HCT116 (cell line): ENCODE measurements around the gene ABHD2. TPM values are rescaled to one million over a fixed set of nuclear protein-coding genes. Genes with fewer than 3 reads are reported as not detected.

Experiments
- ATAC-seq: fragments of 200-7000 bp; cut with Tn5 transposase; 2 replicates; pipeline ENCODE4 v1.9.1; 2020; ENCODE audit warnings: mild to moderate bottlenecking, moderate library complexity
- BruUV-seq: library from RNA; stranded (reverse); fragments of 400-500 nt; replicated peaks from 2 replicates; lab custom pipeline; 2021; lab: Mats Ljungman, UMichigan
- CTCF ChIA-PET: fragments of 300-600 bp; sonication (Branson Sonifier 250); formaldehyde crosslinking; loops from one replicate; lab custom pipeline; 2021; ENCODE audit warnings: antibody characterized with exemption; lab: Charles Lee
- POLR2A ChIA-PET: fragments of 300-600, 350-600 bp; sonication (Branson Sonifier 250); formaldehyde crosslinking; loops from one replicate; lab custom pipeline; 2021; ENCODE audit warnings: antibody characterized with exemption; lab: Charles Lee
- RAD21 ChIA-PET, 2 experiments: fragments of 300-600 bp; sonication (Branson Sonifier 250); formaldehyde crosslinking; loops; one replicate each; lab custom pipeline; 2023; ENCODE audit warnings: low total read pairs in 2 of 2; ENCODE audit not compliant: uncharacterized antibody in 2 of 2, unreplicated experiment in 2 of 2, low non-redundant PET in 1 of 2; lab: Charles Lee
- DNase-seq: peaks from one replicate; pipeline ENCODE4 v3.0.0-alpha.2; 2010; ENCODE audit warnings: low read depth, low spot score
- H2AFZ ChIP-seq: fragments of 200-600 bp; shearing (Covaris generic), sonication (generic); 2 replicates; pipeline ENCODE4 v1.6.1; 2017; ENCODE audit warnings: low read depth, mixed run types, mixed read lengths, antibody characterized with exemption, low read length; ENCODE audit not compliant: poor library complexity, severe bottlenecking
- H3K27ac ChIP-seq: 2 replicates; pipeline ENCODE4 v1.5.1; 2012; ENCODE audit warnings: low read depth, low read length
- H3K27me3 ChIP-seq: fragments of 200-600 bp; sonication (generic); 2 replicates; pipeline ENCODE4 v1.6.1; 2016; ENCODE audit warnings: mixed run types, low read length, mixed read lengths; ENCODE audit not compliant: insufficient read depth
- H3K36me3 ChIP-seq, 2 experiments: fragments of 200-500 bp in 1 of 2; fragments of 200-600 bp in 1 of 2; sonication (Bioruptor generic) in 1 of 2; sonication (generic) in 1 of 2; 2 replicates each; pipeline versions ENCODE4 v1.5.1 to v1.6.1; 2014 to 2016; ENCODE audit warnings: low read length in 2 of 2, inconsistent platforms in 1 of 2, mixed read lengths in 1 of 2, mixed run types in 1 of 2; ENCODE audit not compliant: insufficient read depth in 2 of 2, control insufficient read depth in 1 of 2
- H3K4me1 ChIP-seq, 2 experiments: fragments of 200-600 bp in 1 of 2; sonication (generic) in 1 of 2; 2 replicates each; pipeline versions ENCODE4 v1.5.1 to v1.6.1; 2012 to 2017; ENCODE audit warnings: low read length in 2 of 2, inconsistent platforms in 1 of 2, mild to moderate bottlenecking in 1 of 2, mixed read lengths in 1 of 2, mixed run types in 1 of 2, moderate library complexity in 1 of 2; ENCODE audit not compliant: insufficient read depth in 2 of 2, control insufficient read depth in 1 of 2
- H3K4me2 ChIP-seq: fragments of 200-600 bp; sonication (generic); 2 replicates; pipeline ENCODE4 v1.6.1; 2017; ENCODE audit warnings: mixed run types, low read length, mixed read lengths
- H3K4me3 ChIP-seq, 2 experiments: fragments of 200-600 bp in 1 of 2; sonication (generic) in 1 of 2; replicated peaks in 1 of 2; 2 replicates each; pipeline ENCODE4 v1.5.1; 2011 to 2016; ENCODE audit warnings: low read length in 2 of 2, control low read depth in 1 of 2, low read depth in 1 of 2, mild to moderate bottlenecking in 1 of 2, mixed read lengths in 1 of 2, mixed run types in 1 of 2
- H3K79me2 ChIP-seq: fragments of 200-600 bp; sonication (generic); 2 replicates; pipeline ENCODE4 v1.6.1; 2017; ENCODE audit warnings: mild to moderate bottlenecking, mixed run types, low read length, moderate library complexity, mixed read lengths; ENCODE audit not compliant: insufficient read depth
- H3K9ac ChIP-seq: fragments of 200-600 bp; sonication (generic); 2 replicates; pipeline ENCODE4 v1.6.1; 2016; ENCODE audit warnings: low read length, mixed read lengths
- H3K9me2 ChIP-seq: fragments of 200-600 bp; sonication (generic), shearing (Covaris generic); 2 replicates; pipeline ENCODE4 v1.6.1; 2017; ENCODE audit warnings: mixed run types, mild to moderate bottlenecking, moderate library complexity; ENCODE audit not compliant: insufficient read depth
- H3K9me3 ChIP-seq, 2 experiments: fragments of 200-500 bp in 1 of 2; fragments of 200-600 bp in 1 of 2; sonication (Bioruptor generic) in 1 of 2; sonication (generic) in 1 of 2; 2 replicates each; pipeline ENCODE4 v1.6.1; 2014 to 2017; ENCODE audit warnings: low read length in 2 of 2, mixed read lengths in 2 of 2, inconsistent platforms in 1 of 2, low read depth in 1 of 2, mild to moderate bottlenecking in 1 of 2, mixed run types in 1 of 2, moderate library complexity in 1 of 2; ENCODE audit not compliant: control insufficient read depth in 1 of 2, insufficient read depth in 1 of 2
- H4K20me1 ChIP-seq: fragments of 200-600 bp; sonication (generic), shearing (Covaris generic); 2 replicates; pipeline ENCODE4 v1.6.1; 2017; ENCODE audit warnings: mixed run types, mild to moderate bottlenecking, moderate library complexity; ENCODE audit not compliant: insufficient read depth
- CBX3 ChIP-seq: IDR thresholded peaks from 2 replicates; pipeline ENCODE4 v1.6.1; 2012; ENCODE audit warnings: low read depth
- EZH2phosphoT487 ChIP-seq: fragments of 200-600 bp; IDR thresholded peaks from 2 replicates; pipeline ENCODE4 v1.6.1; 2018; ENCODE audit warnings: antibody characterized with exemption, borderline replicate concordance
- MAX ChIP-seq: IDR thresholded peaks from 2 replicates; pipeline ENCODE4 v1.6.1; 2012
- SP1 ChIP-seq: IDR thresholded peaks from 2 replicates; pipeline ENCODE4 v1.6.1; 2012; ENCODE audit warnings: low read depth
- ZBTB33 ChIP-seq: IDR thresholded peaks from 2 replicates; pipeline ENCODE4 v1.6.1; 2011; ENCODE audit warnings: mild to moderate bottlenecking, low read length, moderate library complexity; ENCODE audit not compliant: insufficient replicate concordance; ENCODE audit errors: extremely low read depth
- ZFX ChIP-seq: fragments of 450-650 bp; IDR thresholded peaks from 2 replicates; pipeline ENCODE4 v1.6.1; 2017
- intact Hi-C: fragments of 100-400 bp; cut with micrococcal nuclease; formaldehyde crosslinking; loops from 2 replicates; pipeline ENCODE4 v1.10.0; 2022
- total RNA-seq: library from RNA; stranded (reverse); gene quantifications from one replicate; pipeline ENCODE4 v1.2.1, GENCODE V29; 2021; ENCODE audit not compliant: unreplicated experiment

The ABHD2 gene
- total RNA-seq, 1 experiment from 2014 or later = 40.8 TPM

GRCh38 chr15:89218531-89218930 is 130.3 kb downstream of the ABHD2 start:
- BruUV-seq = no TSS peak
- no peaks in the 10 kb centered on the region for H4K20me1 ChIP-seq
- no peak overlapping the region for H2AFZ ChIP-seq
- ATAC-seq (no peak), DNase-seq (no peak)
- ChIA-PET RAD21 (no interaction called here), CTCF (no interaction called here), POLR2A (no interaction called here)
- no peak overlapping the region for H3K4me3 ChIP-seq
- H3K27ac ChIP-seq = no peak overlapping the region
- H3K36me3 ChIP-seq = no peaks in the 10 kb centered on the region
- no peaks in the 10 kb centered on the region for H3K9me3 ChIP-seq
- no peak overlapping the region for H3K4me2 ChIP-seq
- H3K27me3 ChIP-seq = no peaks in the 10 kb centered on the region
- H3K4me1 ChIP-seq = peaks cover 0 to 8% of the 10 kb centered on the region in 2 experiments; a peak in 2 of 4 replicates
- H3K9me2 ChIP-seq = no peaks in the 10 kb centered on the region
- H3K9ac ChIP-seq = no peak overlapping the region
- TF ChIP-seq ZBTB33 = no peak
- no peak for TF ChIP-seq EZH2phosphoT487
- no peak for TF ChIP-seq MAX
- intact Hi-C loops = no loop called here
- no peaks in the 10 kb centered on the region for H3K79me2 ChIP-seq

GRCh38 chr15:89221543-89221942 is 133.3 kb downstream of the ABHD2 start, which contains the start of gene RLBP1:
RLBP1 (minus strand) TSS chr15:89221579; CDS start chr15:89218975, 2,604 bp downstream.
- Histone ChIP-seq H3K4me1 (peaks cover 0 to 9% of the 10 kb centered on the region in 2 experiments; a peak in 2 of 4 replicates), H3K4me3 (no peak within 1 kb of the TSS), H3K36me3 (no peaks in the 10 kb centered on the region), H3K9ac (no peak within 1 kb of the TSS), H3K79me2 (no peaks in the 10 kb centered on the region), H2AFZ (no peak within 1 kb of the TSS), H3K27me3 (no peaks in the 10 kb centered on the region), H3K9me2 (no peaks in the 10 kb centered on the region), H3K9me3 (no peaks in the 10 kb centered on the region), H4K20me1 (no peaks in the 10 kb centered on the region), H3K27ac (no peak within 1 kb of the TSS), H3K4me2 (no peak within 1 kb of the TSS)
- no peak for DNase-seq
- intact Hi-C loops = no loop called here
- CTCF ChIA-PET = interaction anchor here (1.4 kb wide), 1 partner anchor 15 kb away, joined by 5 read pairs; no protein-coding TSS in a partner anchor
- RAD21 ChIA-PET = no interaction called here
- POLR2A ChIA-PET = no interaction called here
- TF ChIP-seq CBX3 (no peak), EZH2phosphoT487 (no peak), ZFX (no peak), SP1 (no peak)
- no TSS peak for BruUV-seq
- no peak for ATAC-seq
